Stimulated activated CD4-positive, alpha-beta T cell treated with anti-CD3 and anti-CD28 coated beads, TNF-alpha, amount 100 ng/mL, for 4 hours (primary cell): ENCODE results near the gene RNU1-3.
A peak's percentile ranks its signal among the peaks of the same experiment; 100 is the strongest.
"Not testable (repeated sequence)": the region's sequence is repeated elsewhere in the genome, so short reads cannot be mapped to it uniquely, and the experiment has no call there.

Source experiments
- DNase-seq, 3 experiments: peaks; one replicate each; pipeline ENCODE4 v3.0.0-alpha.2; 2020; ENCODE audit warnings: low read depth in 3 of 3

The RNU1-3 gene

DNA sequence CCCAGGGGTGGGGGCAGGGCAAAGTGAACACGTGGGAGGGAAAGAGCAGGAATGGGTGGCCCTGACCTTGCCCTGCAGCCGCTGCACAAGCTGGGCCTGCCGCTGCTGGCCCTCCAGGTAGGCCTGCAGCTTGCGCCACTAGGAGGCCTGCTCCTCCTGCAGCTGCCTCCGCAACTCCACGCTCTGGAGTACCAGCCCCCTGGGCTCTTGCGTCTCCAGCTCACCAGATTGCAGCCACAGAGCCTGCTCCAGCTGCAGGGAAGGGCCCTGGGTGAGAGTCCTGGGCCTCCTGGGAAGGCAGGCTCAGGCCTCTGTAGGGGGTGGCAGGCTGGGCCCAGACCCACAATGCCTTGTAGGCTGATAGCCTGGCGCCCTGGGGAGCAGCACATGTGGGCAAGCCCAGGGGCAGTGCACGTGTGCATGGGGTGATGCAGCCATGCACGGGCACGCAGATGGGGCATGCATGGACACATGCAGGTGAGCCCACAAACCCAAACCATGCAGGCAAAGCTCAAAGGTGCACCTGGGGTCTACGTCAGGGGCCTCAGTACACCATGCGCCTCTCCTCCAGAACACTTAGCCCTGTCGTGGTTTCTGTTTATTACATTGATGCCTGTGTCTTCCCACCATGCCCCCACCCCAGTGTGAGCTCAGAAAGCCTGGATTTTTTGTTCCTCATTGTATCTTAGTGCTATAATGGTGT, 9.6 kb downstream of the RNU1-3 start:
- not testable (repeated sequence) for DNase-seq

DNA sequence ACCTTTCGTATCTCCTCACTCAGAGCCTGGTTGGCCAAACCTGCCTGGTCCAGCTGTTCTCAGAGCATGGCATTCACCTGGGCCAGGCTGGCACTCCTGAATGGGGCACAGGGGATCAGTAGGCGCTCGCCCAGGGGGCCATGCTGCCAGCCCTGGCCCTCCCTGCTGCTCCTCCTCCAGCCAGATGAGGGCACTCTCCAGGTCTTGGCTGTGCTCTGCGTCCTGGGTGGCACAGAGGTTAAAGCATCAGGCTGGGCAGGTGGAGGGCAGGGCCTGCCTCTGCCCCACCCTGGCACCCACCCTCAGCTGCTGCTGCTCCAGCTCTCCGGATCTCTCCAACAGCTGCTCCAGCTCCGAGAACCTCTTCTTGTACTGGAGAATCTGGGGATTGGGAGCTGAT, 10.2 kb downstream of the RNU1-3 start:
- not testable (repeated sequence) for DNase-seq

DNA sequence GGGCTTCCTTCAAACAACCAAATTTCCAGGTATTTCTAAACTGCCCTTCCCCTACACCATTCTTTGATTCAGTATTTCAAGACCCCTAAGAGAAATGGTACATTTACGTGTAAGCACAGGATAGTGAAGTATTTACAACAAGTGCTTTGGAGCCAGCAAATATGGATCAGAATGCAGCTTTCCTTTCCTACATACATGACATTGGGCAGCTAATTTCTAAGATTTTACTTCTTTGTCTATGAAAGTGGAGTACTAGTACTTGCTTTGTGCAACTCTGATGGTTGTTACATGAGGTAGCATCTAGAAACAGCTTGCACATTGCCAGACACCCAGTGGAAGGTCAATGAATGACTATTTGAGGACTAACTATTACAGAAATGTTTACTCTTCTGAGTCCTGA, 15.2 kb downstream of the RNU1-3 start:
- not testable (repeated sequence) for DNase-seq

DNA sequence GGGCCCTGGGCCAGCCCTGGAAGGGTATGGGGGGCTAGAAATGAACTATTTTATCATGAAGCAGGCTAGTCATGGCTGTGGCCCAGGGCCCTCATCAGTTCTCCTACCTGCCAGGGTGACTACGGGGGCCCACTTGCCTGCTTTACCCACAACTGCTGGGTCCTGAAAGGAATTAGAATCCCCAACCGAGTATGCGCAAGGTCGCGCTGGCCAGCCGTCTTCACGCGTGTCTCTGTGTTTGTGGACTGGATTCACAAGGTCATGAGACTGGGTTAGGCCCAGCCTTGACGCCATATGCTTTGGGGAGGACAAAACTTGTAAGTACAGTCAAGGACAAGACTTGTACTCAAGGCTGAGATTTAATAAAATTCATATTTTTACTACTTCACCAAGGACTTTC, 16.8 kb downstream of the RNU1-3 start:
- DNase-seq = not testable (repeated sequence)

DNA sequence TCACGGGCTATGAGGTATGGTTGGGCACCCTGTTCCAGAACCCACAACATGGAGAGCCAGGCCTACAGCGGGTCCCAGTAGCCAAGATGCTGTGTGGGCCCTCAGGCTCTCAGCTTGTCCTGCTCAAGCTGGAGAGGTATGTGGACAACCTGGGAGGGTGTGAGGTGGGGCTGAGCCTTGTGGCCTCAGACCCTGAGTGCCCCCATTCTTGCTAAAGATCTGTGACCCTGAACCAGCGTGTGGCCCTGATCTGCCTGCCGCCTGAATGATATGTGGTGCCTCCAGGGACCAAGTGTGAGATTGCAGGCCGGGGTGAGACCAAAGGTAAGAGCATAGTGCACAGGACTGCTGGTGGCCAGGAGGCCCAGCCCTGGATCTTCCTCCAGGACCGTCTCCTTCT, 17.4 kb downstream of the RNU1-3 start:
- DNase-seq = not testable (repeated sequence)

GRCh38 chr1:16648756-16649155, 18.0 kb downstream of the RNU1-3 start:
- DNase-seq = not testable (repeated sequence)

DNA sequence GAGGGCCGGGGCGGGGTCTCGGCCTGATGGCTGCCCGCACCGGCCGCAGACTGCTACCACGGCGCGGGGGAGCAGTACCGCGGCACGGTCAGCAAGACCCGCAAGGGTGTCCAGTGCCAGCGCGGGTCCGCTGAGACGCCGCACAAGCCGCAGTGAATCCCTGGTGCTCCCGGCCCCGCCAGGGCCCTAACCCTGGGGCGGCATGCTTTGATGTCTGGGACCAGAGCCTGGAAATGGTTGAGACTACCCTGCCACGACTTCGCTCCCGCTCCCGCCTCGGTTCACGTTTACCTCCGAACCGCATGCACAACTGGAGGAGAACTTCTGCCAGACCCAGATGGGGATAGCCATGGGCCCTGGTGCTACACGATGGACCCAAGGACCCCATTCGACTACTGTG, 18.5 kb downstream of the RNU1-3 start:
- DNase-seq = not testable (repeated sequence)

DNA sequence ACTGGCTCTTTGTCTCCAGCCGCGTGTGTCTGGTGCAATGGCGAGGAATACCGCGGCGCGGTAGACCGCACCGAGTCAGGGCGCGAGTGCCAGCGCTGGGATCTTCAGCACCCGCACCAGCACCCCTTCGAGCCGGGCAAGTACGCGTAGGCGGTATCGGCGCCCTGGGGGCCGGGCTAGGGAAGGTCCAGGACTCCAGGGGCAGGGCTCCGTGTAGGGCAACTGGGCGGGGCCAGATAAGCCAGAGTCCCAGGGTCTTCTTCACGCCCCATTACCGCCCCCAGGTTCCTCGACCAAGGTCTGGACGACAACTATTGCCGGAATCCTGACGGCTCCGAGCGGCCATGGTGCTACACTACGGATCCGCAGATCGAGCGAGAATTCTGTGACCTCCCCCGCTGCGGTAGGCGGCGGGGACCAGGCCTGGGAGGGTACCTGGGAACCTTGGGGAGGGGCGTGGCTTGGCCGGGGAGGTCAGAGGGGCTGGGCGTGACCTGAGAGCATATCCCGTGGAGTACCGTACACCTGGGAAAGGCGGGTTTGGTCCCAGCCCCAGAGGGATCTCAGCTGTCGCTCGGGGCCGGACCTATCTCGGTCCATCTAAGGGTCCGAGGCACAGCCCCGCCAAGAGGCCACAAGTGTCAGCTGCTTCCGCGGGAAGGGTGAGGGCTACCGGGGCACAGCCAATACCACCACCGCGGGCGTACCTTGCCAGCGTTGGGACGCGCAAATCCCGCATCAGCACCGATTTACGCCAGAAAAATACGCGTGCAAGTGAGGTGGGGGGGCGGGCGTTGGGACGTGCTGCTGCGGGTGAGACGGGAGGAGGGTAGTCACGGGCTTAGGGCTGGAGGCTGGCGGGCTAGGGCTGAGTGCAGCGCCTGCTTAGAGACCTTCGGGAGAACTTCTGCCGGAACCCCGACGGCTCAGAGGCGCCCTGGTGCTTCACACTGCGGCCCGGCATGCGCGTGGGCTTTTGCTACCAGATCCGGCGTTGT, 19.3 kb downstream of the RNU1-3 start:
- not testable (repeated sequence) for DNase-seq

DNA sequence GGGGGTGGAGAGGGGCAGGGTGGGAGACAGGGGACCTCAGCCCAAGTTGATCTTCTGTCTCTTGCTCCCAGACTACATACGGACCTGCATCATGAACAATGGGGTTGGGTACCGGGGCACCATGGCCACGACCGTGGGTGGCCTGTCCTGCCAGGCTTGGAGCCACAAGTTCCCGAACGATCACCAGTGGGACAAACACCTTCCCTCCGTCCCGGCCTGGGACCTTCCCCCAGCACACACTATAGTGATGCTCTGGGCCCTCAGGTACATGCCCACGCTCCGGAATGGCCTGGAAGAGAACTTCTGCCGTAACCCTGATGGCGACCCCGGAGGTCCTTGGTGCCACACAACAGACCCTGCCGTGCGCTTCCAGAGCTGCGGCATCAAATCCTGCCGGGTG, 20.0 kb downstream of the RNU1-3 start:
- not testable (repeated sequence) for DNase-seq

DNA sequence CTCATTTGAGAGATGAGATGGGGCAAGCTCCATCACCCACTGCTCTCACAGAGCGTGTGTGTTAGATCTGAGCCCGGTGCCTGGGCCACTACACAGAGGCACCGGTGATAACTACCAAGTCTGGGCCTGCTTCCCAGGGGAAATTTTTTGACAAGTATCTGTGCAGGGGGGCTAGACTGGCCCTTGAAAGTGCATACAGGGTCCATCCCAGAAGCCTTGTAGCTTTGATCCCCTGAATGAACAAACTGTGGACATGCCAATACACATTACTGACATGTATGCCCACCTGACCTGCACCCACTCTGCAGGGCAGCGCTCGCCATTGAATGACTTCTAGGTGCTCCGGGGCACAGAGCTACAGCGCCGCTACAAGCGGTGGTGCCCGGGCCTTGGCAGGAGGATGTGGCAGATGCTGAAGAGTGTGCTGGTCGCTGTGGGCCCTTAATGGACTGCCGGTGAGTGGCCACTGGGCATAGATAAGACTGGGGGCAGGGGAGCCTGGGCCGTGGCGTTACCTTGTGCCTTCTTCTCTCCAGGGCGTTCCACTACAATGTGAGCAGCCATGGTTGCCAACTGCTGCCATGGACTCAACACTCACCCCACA, 20.6 kb downstream of the RNU1-3 start:
- not testable (repeated sequence) for DNase-seq

GRCh38 chr1:16645271-16646060, 21.3 kb downstream of the RNU1-3 start:
- not testable (repeated sequence) for DNase-seq

DNA sequence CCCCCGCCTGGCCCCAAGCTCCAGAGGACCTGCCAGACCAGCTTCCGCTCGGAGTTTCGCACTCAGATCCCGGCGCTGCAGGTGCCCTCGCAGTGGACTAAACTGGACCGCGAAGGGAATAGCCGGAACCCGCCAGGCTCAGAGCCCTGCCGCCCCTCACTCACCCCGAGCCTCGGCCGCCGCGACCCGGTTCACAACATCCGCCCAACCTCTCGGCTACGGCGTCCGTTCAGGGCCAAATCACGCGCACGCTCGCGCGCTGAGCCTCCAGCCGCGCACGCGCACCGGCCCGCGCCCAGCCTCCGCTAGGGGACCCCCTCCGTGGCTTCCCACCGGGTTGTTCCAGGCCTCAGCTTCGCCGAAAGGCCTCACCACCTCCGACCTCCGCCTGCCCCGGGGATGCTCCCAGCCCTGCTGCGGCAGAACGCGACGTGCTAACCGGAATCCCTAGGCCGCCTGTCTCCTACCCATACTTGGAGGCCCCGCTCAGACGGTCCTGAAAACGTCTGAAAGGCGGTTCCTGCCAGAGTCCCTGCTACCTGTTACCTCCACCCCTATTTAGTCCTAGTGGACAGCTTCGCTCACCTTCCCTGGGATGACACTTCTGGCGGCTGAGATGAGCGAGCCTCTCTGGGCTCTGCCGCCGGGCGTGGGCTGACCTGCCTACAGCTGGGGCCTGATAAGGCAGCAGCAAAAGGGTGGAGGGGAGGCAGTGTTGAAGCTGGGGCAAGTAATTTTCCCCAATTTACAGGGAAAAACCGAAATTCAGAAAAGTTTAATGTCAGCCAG, 22.1 kb downstream of the RNU1-3 start:
- peak; percentile 93 to 100 (median 100) for DNase-seq

GRCh38 chr1:16644193-16644481, 22.6 kb downstream of the RNU1-3 start:
- no peak for DNase-seq

- not testable (repeated sequence) for DNase-seq
Observed at GRCh38 chr1:16643476-16644192, 23.1 kb downstream of the RNU1-3 start.

GRCh38 chr1:16643001-16643411, 23.7 kb downstream of the RNU1-3 start:
- not testable (repeated sequence) for DNase-seq

- not testable (repeated sequence) for DNase-seq
Observed at GRCh38 chr1:16642025-16642966, 24.5 kb downstream of the RNU1-3 start.

GRCh38 chr1:16641159-16641975, 25.4 kb downstream of the RNU1-3 start:
- not testable (repeated sequence) for DNase-seq
